PFSK-1 (cell line): ENCODE results near the gene EIF4B.

Experiments used
- POLR2AphosphoS5 ChIP-seq: IDR thresholded peaks from 2 replicates; pipeline ENCODE4 v1.6.1; 2012; ENCODE audit warnings: low read depth, mild to moderate bottlenecking, control low read depth, low read length, moderate library complexity
- REST ChIP-seq, 2 experiments: IDR thresholded peaks; 2 replicates each; pipeline versions ENCODE4 v1.6.1 to v1.8.0; 2011 to 2012; ENCODE audit warnings: low read depth in 2 of 2, low read length in 2 of 2, control low read depth in 1 of 2, inconsistent platforms in 1 of 2, mild to moderate bottlenecking in 1 of 2, moderate library complexity in 1 of 2; ENCODE audit not compliant: insufficient read depth in 1 of 2

GRCh38 chr12:53005215-53005985 is 856 bp upstream of the EIF4B start:
- TF ChIP-seq POLR2AphosphoS5 = no peak
- TF ChIP-seq REST (IDR thresholded peaks at IDR 0.05; ENCODE audit: insufficient read depth in 1 of 2, low read depth in 2 of 2, low read length in 2 of 2) = no peak
